Activated naive CD8-positive, alpha-beta T cell treated with anti-CD3 and anti-CD28 coated beads, Interleukin-2, amount 10 ng/mL, durations not matched to agents 7 days and 5 days (primary cell): Measurements from ENCODE around the gene ZG16B. TPM values are rescaled to one million over a fixed set of nuclear protein-coding genes. Genes with fewer than 3 reads are reported as not detected.

Experiments used
- ATAC-seq: fragments of 150-1000 bp; cut with Tn5 transposase; one replicate; pipeline ENCODE4 v1.10.0; 2021; ENCODE audit warnings: low read depth, moderate library complexity
- POLR2A ChIA-PET: fragments of 350-600 bp; sonication (Branson Sonifier 250); formaldehyde crosslinking; loops from one replicate; lab custom pipeline; 2021; ENCODE audit warnings: antibody characterized with exemption; lab: Charles Lee
- DNase-seq: peaks from one replicate; pipeline ENCODE4 v3.0.0; 2021
- H3K27ac Mint-ChIP-seq: one replicate; pipeline ENCODE4 v1.8.0; 2022; ENCODE audit warnings: mild to moderate bottlenecking, mixed read lengths
- H3K27me3 Mint-ChIP-seq: one replicate; pipeline ENCODE4 v1.8.0; 2022; ENCODE audit warnings: mild to moderate bottlenecking, moderate library complexity, mixed read lengths
- H3K36me3 Mint-ChIP-seq: one replicate; pipeline ENCODE4 v1.8.0; 2021; ENCODE audit warnings: mild to moderate bottlenecking, mixed read lengths
- H3K4me1 Mint-ChIP-seq: one replicate; pipeline ENCODE4 v1.8.0; 2021; ENCODE audit warnings: mixed read lengths
- H3K4me3 Mint-ChIP-seq: one replicate; pipeline ENCODE4 v1.8.0; 2022; ENCODE audit warnings: mild to moderate bottlenecking, moderate library complexity, mixed read lengths
- H3K9me3 Mint-ChIP-seq: one replicate; pipeline ENCODE4 v1.8.0; 2021; ENCODE audit warnings: mixed read lengths
- total RNA-seq, 2 experiments: library from RNA; stranded (reverse); gene quantifications; one replicate each; pipeline ENCODE4 v1.2.3, GENCODE V29; 2021

Gene ZG16B, protein sequence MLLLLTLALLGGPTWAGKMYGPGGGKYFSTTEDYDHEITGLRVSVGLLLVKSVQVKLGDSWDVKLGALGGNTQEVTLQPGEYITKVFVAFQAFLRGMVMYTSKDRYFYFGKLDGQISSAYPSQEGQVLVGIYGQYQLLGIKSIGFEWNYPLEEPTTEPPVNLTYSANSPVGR
- 1 to 10 TPM; 6.7 to 8.1 TPM for total RNA-seq

DNA sequence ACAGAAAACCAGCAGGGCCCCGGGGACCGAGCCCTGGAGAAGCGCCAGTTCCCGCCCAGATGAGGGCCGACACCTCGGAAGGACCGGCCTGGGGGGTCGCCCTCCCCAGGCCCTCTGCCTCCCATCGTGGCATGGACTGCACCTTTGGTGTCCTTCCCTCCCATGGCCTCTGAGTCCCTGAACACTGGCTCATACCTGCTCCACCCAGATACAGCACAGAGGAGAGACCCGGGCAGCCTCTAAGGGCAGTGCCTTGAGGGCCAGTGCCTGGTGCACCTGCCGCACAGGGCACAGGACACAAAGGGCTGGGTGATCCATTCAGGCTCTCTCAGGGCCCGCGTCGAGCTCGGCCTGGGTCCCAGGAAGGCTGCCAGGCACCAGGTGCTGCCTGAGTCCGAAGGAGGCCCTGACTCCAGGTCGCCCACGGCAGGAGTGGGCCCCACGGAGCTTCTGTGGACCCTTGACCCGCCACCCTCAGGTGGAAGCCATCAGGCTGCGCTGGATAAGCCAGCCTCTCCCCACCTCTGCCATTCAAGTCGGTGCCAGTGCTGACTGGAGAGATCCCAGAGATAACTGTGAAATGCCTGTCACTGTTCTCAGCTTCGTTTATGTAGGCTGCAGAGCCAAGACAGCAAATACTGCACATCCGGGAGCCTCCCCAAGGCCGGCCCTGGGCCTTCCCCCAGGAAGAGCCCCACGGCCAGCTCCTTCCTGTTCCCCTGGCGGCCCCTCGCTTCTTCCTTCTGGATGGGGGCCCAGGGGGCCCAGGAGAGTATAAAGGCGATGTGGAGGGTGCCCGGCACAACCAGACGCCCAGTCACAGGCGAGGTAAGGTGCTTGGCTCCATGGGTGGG lies at the start of gene ZG16B:
Gene ZG16B (plus strand): TSS at position 803 of the 854 bp plus-strand sequence. CDS start 139 bp downstream, outside the sequence.
- no peaks in the 10 kb centered on the region for H3K4me1 Mint-ChIP-seq
- H3K9me3 Mint-ChIP-seq = no peaks in the 10 kb centered on the region
- H3K27me3 Mint-ChIP-seq = no peaks in the 10 kb centered on the region
- POLR2A ChIA-PET = interaction anchor here (0.6 to 0.8 kb wide), 2 partner anchors 30 to 52 kb away, joined by 3 read pairs; no protein-coding TSS in a partner anchor
- H3K27ac Mint-ChIP-seq = peak within 1 kb of the TSS; percentile 65
- H3K36me3 Mint-ChIP-seq = no peaks in the 10 kb centered on the region
- peak within 1 kb of the TSS; percentile 49 for H3K4me3 Mint-ChIP-seq
- no peak for DNase-seq
- ATAC-seq = peak; percentile 72

DNA sequence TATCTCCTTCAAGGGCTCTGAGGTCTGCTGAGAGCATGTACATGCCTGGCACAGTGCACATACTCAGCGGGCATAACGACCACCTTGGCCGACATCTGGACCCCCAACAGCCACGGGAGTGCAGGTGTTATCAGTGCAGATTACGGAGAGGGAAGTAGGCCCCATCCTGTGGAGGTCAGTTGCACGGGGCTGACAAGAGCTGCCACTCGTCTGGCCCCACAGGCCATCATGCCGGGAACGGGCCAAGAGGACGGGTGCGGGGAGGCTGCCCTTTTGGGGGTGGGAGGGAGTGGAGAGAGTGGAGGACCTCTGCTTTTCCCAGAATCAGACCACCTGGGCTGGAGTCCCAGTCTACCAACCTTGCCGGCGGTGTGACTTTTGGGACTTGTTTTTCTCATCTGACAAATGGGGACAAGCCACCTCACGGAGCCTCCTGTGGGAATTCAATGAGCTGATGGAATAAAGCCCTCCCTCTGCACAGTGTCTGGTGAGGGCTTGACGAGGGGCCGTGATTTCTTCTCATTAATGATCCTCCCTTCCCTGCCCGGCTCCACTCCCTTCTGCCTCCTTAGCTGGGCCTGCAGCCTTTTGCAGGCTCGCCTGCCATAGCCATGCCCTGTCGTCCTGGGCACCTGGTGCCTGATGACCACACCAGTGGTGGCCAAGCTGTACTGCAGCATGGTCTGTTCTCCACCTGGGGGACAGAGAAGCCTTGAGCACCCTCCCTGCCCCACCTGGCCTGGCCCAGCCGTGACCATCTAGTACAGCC lies 47.3 kb upstream of the ZG16B start:
- Mint-ChIP-seq H3K27ac (no peak overlapping the region), H3K27me3 (peaks cover 5% of the 10 kb centered on the region), H3K9me3 (no peaks in the 10 kb centered on the region), H3K4me1 (peaks cover 15% of the 10 kb centered on the region), H3K36me3 (no peaks in the 10 kb centered on the region), H3K4me3 (no peak overlapping the region)
- POLR2A ChIA-PET = interaction anchor here (1.1 kb wide), 1 partner anchor 100 kb away, joined by 4 read pairs; the partner anchor contains the start of gene FLYWCH2
- DNase-seq (peak; percentile 30), ATAC-seq (no peak)

DNA sequence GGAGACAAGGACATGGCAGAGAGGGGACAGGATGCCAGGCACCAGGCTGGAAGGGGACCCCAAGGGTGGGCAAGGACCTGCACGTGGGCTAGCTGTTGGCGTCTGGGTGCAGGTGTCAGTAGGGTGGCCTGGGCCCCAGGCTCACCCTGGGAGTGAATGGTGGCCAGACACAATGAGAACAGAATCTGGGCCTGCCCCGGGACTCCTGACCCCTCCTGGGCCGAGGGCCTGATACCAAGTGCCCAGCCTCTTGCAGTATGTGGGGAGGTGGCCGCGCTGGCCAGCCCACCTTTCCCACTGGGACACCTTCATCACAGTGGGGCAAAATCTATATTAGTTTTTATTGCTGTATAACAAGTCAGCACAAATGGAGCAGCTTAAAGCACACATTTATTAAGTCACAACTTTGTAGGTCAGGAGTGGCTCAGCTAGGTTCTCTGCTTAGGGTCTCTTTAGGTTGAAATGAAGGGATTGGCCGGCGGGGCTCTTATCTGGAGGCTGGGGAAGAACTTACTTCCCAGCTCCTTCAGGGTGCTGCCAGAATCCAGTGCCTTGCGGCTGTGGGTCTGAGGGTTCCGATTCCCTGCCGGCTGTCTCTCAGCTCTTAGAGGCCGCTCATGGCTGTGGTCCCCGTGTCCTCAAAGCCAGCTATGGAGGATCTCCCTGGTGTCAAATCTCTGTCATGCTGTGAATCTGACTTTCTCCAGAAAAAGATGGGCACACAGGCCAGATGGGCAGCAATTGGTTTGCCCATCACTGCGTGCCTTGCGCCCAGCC lies 46.3 kb upstream of the ZG16B start:
- peak overlapping the region; percentile 33 for H3K4me3 Mint-ChIP-seq
- DNase-seq = peak; percentile 22
- peaks cover 7% of the 10 kb centered on the region for H3K27me3 Mint-ChIP-seq

DNA sequence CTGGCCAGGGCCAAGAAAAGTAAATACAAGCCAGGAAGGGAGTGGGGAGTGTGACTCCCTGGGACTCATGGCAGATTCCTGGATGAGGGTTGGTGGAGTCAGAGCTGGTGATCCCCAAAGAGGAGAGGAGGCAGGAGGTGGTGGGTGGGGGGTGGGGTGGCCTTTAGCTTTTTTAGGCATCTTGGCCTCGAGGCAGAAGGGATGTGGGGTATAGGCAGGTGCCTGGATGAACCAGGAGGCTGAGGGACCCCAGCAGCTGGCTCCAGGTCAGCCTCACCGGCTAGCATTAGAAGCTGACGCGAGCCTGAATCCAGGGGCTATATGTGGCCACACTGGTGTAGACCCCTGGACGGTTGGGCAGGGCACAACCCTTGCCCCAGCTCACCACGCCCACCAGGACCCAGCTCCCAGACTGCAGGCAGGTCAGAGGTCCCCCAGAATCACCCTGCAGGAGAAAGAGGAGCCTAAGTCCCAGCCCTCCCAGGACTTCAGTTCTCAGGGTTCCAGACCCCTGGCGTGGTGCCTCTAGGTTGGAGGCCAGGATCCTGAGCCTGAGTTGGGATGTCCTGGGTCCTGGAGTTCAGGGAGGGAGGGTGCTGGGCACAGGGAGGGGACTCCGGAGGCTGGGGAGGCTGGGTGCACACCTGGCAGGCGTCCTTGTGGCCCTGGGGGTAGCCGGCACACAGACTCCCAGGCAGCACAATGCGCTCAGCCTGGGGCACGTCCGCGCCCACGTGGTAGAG lies 45.6 kb upstream of the ZG16B start:
- POLR2A ChIA-PET = no interaction called here
- H3K36me3 Mint-ChIP-seq = no peaks in the 10 kb centered on the region
- peak overlapping the region; percentile 62 for H3K27ac Mint-ChIP-seq
- H3K27me3 Mint-ChIP-seq = peaks cover 10% of the 10 kb centered on the region
- no peaks in the 10 kb centered on the region for H3K9me3 Mint-ChIP-seq
- H3K4me3 Mint-ChIP-seq = peak overlapping the region; percentile 75
- no peak for DNase-seq
- H3K4me1 Mint-ChIP-seq = peaks cover 5% of the 10 kb centered on the region
- no peak for ATAC-seq

More for the DNA sequence above, 46.3 kb upstream of the ZG16B start:
- Mint-ChIP-seq H3K27ac (no peak overlapping the region), H3K9me3 (no peaks in the 10 kb centered on the region), H3K36me3 (no peaks in the 10 kb centered on the region), H3K4me1 (peaks cover 7% of the 10 kb centered on the region)
- POLR2A ChIA-PET = interaction anchor here (1.1 kb wide), 1 partner anchor 99 kb away, joined by 4 read pairs; the partner anchor contains the start of gene FLYWCH2
- no peak for ATAC-seq

DNA sequence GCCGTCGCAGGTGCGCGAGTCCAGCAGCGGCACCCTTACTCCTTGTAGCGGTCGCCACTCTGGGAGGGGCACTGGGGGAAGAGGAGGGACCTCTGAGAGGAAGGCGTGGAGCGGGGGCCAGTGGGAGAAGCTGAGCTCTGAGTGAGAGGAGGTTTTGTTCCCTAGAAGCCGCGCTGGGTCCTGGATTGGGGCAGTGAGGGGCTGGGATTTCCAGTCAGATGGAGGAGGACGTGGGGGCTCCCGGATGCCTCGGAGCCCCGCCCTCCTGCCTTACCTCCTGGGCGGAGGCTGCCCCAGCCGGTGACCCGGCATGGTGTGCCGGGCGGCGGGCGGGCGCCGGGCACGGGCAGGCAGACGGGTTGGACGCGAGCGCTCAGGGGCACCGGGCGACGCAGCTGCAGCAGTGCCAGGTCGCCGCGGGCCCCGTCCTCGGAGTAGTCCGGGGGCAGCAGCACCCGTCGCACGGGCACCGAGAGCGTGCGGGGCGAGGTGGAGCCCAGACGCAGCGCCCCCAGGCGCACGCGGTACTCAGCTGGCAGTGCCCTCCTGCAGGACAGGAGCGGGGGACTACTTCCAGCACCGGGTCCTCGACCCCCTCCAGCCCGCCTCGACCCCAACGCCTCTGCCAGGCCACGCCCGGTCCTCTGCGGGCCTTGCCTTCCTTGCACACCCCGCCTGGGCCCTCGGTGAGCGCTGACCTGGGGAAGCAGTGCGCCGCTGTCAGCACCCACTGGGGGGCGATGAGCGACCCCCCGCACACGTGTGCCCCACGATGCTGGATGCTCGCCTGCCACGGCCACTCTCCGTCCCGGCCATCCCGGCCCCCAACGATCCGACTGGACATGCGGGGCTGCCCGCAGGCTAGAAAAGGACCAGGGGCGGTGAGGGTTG lies 44.8 kb upstream of the ZG16B start:
- peak overlapping the region; percentile 62 for H3K27ac Mint-ChIP-seq
- no peaks in the 10 kb centered on the region for H3K36me3 Mint-ChIP-seq
- ATAC-seq (peak; percentile 61), DNase-seq (peak; percentile 62)
- POLR2A ChIA-PET = no interaction called here
- H3K4me1 Mint-ChIP-seq = peaks cover 5% of the 10 kb centered on the region
- peak overlapping the region; percentile 75 for H3K4me3 Mint-ChIP-seq
- no peaks in the 10 kb centered on the region for H3K9me3 Mint-ChIP-seq
- H3K27me3 Mint-ChIP-seq = peaks cover 11% of the 10 kb centered on the region

DNA sequence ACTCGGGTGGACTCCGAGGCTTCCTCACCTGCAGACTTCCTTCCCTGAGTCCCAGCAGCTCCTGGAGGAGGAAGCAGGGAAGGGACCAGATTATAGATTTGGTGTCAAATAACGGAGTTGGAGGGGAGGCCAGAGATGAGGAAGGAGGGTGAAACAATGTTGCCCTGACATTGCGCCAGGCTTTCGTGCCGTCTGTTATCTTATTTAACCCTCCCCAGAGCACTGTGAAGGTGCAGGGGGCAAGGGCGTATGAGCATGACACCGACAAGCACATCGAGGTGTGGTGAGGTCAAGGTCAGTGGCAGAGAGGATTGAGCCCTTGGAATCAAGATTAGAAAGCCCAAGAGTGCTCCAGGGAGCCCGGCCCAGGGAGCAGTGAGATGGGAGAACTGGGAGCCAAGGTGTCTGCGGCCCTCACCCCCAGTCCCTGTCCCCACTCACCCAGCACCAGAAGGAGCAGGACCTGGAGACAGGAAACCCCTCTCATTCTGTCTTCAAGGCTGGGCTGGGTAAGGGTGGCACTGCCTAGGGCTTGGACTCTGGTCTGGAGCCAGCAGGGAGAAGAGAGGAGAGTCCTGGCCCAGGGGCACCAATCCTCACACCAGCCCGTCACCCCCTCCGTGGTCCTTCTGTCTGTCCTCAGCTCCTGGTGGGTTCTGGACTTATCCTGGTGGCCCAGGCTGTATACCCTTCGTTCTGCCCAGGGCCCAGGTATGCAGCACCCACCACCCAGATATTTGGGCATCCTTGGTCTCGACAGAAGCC lies 43.9 kb upstream of the ZG16B start:
- Mint-ChIP-seq H3K27me3 (peaks cover 16% of the 10 kb centered on the region), H3K36me3 (no peaks in the 10 kb centered on the region), H3K9me3 (no peaks in the 10 kb centered on the region), H3K4me1 (peaks cover 5% of the 10 kb centered on the region), H3K27ac (no peak overlapping the region), H3K4me3 (peak overlapping the region; percentile 25)
- DNase-seq (no peak), ATAC-seq (no peak)
- POLR2A ChIA-PET = no interaction called here

DNA sequence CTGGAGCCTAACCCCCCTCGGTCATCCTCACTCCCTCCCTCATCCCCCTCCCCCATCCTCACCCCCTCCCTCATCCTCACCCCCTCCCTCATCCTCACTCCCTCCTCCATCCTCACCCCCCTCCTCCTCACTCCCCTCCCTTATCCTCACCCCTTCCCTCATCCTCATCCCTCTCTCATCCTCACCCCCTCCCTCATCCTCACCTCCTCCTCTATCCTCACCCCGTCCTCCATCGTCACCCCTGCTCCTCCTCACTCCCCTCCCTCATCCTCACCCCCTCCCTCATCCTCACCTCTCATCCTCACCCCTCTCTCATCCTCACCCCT lies 43.3 kb upstream of the ZG16B start:
- H3K36me3 Mint-ChIP-seq = no peaks in the 10 kb centered on the region
- no peak overlapping the region for H3K27ac Mint-ChIP-seq
- no peak overlapping the region for H3K4me3 Mint-ChIP-seq
- H3K9me3 Mint-ChIP-seq = no peaks in the 10 kb centered on the region
- peaks cover 5% of the 10 kb centered on the region for H3K4me1 Mint-ChIP-seq
- ATAC-seq (no peak), DNase-seq (no peak)
- POLR2A ChIA-PET = no interaction called here
- H3K27me3 Mint-ChIP-seq = peaks cover 19% of the 10 kb centered on the region

DNA sequence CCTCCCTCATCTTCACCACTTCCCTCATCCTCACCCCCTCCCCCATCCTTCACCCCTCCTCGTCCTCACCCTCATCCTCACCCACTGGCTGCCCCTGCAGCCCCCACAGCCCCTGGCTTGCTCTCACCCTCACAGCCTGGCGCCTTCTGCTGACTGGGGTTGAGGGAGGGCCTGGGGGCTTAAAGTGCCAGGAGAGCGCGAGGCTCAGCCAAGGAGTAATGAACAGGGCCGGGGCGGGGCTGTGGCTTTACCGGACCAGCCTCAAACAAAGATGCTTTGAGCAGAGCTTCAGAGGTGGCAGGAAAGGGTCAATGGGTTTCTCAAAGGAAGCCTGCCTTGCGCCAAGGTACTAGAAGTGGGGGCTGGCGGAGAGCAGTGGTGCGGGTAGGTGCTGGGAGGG lies 42.7 kb upstream of the ZG16B start, which contains the start of gene PRSS33:
Gene PRSS33 (minus strand): TSS at position 155 of the 400 bp plus-strand sequence. CDS start 1,013 bp downstream, outside the sequence.
- H3K27ac Mint-ChIP-seq = peak within 1 kb of the TSS; percentile 42
- POLR2A ChIA-PET = no interaction called here
- H3K4me3 Mint-ChIP-seq = peak within 1 kb of the TSS; percentile 32

DNA sequence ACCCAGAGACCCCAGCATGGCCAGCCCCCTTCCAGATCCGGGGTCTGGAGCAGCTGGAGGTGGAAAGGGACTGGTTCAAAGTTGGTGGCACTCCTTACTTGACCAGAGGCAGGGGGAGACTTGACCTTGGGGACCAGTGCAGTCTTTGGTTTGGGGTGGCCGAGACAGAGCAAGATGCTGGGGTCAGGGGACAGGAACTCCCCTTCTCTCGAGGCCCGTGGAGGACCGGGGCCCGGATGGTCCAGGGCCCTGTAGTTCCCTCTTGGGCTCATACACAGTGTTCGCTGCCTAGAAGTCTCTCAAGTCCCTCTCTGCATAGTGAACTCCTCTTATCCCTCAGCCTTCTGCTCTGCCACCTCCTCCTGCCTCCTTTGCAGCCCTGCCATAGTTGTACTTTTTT lies 42.1 kb upstream of the ZG16B start:
- POLR2A ChIA-PET = no interaction called here
- Mint-ChIP-seq H3K27ac (no peak overlapping the region), H3K4me1 (peaks cover 5% of the 10 kb centered on the region), H3K27me3 (peaks cover 20% of the 10 kb centered on the region), H3K36me3 (no peaks in the 10 kb centered on the region), H3K9me3 (no peaks in the 10 kb centered on the region), H3K4me3 (no peak overlapping the region)
- ATAC-seq (no peak), DNase-seq (no peak)

More for the DNA sequence above, 42.7 kb upstream of the ZG16B start, which contains the start of gene PRSS33:
- ATAC-seq = no peak
- peaks cover 5% of the 10 kb centered on the region for H3K4me1 Mint-ChIP-seq
- no peaks in the 10 kb centered on the region for H3K9me3 Mint-ChIP-seq
- no peaks in the 10 kb centered on the region for H3K36me3 Mint-ChIP-seq
- DNase-seq = no peak
- peaks cover 19% of the 10 kb centered on the region for H3K27me3 Mint-ChIP-seq

DNA sequence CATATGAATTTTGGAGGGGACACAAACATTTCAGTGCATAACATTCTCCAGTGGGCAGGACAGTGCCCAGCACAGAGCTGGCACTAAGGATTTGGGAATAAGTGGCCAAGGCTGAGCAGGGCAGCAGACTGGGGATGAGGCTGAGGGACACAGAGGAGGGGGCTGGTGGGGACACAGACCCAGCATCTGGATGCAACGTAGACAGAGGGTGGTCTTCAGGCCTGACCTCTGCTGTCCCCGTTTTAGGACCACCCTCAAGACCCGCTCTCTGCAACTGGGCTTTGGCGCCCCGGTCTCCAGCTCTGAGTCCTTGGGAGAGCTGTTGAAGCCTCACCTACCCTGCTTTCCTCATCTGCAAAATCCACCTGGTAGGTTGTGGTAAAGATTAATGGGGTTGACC lies 39.5 kb upstream of the ZG16B start:
- Mint-ChIP-seq H3K36me3 (no peaks in the 10 kb centered on the region), H3K4me1 (peaks cover 3% of the 10 kb centered on the region), H3K27me3 (peaks cover 30% of the 10 kb centered on the region), H3K4me3 (no peak overlapping the region), H3K9me3 (no peaks in the 10 kb centered on the region), H3K27ac (no peak overlapping the region)
- ATAC-seq = no peak
- POLR2A ChIA-PET = interaction anchor here (0.7 kb wide), 1 partner anchor 1141 kb away, joined by 5 read pairs; no protein-coding TSS in a partner anchor
- DNase-seq = peak; percentile 1

DNA sequence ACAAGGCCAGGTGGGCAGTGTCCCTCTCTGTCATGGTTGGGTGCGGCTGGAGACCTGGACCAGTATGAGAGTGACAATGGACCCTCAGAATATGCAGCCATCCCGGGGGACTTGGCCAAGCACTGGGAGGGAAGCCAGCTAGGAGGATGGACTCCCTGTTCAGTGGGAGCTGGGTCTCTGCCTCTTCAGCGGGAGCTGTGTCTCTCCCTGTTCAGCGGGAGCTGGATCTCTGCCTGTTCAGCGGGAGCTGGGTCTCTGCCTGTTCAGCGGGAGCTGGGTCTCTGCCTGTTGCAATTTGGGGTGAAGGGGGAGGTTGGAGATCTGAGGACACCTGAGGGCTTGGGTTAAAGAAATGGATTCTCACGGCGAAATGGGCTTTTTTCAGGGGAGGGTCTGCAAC lies 38.9 kb upstream of the ZG16B start:
- no peak overlapping the region for H3K4me3 Mint-ChIP-seq
- DNase-seq = peak; percentile 7

More for the DNA sequence above, 38.9 kb upstream of the ZG16B start:
- Mint-ChIP-seq H3K27ac (no peak overlapping the region), H3K36me3 (no peaks in the 10 kb centered on the region), H3K4me1 (peaks cover 3% of the 10 kb centered on the region), H3K27me3 (peaks cover 34% of the 10 kb centered on the region), H3K9me3 (no peaks in the 10 kb centered on the region)
- ATAC-seq = no peak
- POLR2A ChIA-PET = no interaction called here
